ENCODE results near the gene TESK1.

GRCh38 chr9:35649431-35650340 is 44.6 kb downstream of the TESK1 start:
- TF ChIP-seq EZH2 (IDR thresholded peaks at IDR 0.05; ENCODE audit: insufficient read depth, poor library complexity, severe bottlenecking), result no peak
- TF ChIP-seq EZH2phosphoT487 (IDR thresholded peaks at IDR 0.05; ENCODE audit: insufficient read depth, low read depth), result no peak

Measured in GM23248 (cell line).